Spleen (tissue), 7 donors: ENCODE results near the gene AKAP13.

ENCODE experiments used
- POLR2A ChIP-seq, 3 donors: fragments of 450-650 bp; IDR thresholded peaks; one replicate each; pipeline ENCODE4 v1.5.1; 2017; ENCODE audit warnings: antibody characterized with exemption in 3 of 3, mild to moderate bottlenecking in 1 of 3
- TF ChIP-seq, protein P1 (sequence below), 11 experiments: fragments of 200-600 bp in 7 of 11; fragments of 450-650 bp in 4 of 11; sonication (generic) in 4 of 11; IDR thresholded peaks in 8 of 11; conservative IDR thresholded peaks in 3 of 11; 1 replicate in 7 of 11; 2 replicates in 4 of 11; pipeline versions ENCODE4 v1.4.0 to v1.8.0; 2016 to 2021; ENCODE audit warnings: antibody characterized with exemption in 11 of 11, inconsistent platforms in 4 of 11, mild to moderate bottlenecking in 1 of 11
- donor health status: DM: no; HTN: no; CAD: no; lungs with moderate emphysema.
- donor health status: DM: no; HTN: no; CAD: no.
- donor health status: DM: no; HTN: no; CAD: no.

DNA sequence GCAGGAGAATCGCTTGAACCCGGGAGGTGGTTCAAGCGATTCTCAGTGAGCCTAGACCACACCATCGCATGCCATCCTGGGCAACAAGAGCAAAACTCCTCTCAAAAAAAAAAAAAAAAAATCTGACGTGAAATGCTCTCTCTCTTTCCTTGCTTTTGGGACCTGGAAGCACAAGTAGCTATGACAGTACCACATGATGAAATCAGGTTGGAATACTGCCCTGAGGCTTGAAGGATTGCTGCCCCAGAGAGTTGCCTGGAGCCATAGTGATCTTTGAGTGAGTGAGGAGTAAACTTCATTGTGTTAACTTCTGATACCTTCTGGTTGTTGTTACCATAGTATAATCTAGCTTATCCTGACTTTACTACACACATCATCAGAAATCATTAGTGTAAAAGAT is 23.3 kb downstream of the AKAP13 start:
- TF ChIP-seq, protein P1, sequence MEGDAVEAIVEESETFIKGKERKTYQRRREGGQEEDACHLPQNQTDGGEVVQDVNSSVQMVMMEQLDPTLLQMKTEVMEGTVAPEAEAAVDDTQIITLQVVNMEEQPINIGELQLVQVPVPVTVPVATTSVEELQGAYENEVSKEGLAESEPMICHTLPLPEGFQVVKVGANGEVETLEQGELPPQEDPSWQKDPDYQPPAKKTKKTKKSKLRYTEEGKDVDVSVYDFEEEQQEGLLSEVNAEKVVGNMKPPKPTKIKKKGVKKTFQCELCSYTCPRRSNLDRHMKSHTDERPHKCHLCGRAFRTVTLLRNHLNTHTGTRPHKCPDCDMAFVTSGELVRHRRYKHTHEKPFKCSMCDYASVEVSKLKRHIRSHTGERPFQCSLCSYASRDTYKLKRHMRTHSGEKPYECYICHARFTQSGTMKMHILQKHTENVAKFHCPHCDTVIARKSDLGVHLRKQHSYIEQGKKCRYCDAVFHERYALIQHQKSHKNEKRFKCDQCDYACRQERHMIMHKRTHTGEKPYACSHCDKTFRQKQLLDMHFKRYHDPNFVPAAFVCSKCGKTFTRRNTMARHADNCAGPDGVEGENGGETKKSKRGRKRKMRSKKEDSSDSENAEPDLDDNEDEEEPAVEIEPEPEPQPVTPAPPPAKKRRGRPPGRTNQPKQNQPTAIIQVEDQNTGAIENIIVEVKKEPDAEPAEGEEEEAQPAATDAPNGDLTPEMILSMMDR (IDR thresholded peaks at IDR 0.05 in 8 of 11, conservative IDR thresholded peaks at IDR 0.05 in 3 of 11) = no peak
- TF ChIP-seq POLR2A (IDR thresholded peaks at IDR 0.05) = no peak
